GM19372 (cell line): ENCODE measurements around the gene NRG2.
A peak's percentile ranks its signal among the peaks of the same experiment; 100 is the strongest.

ENCODE experiments used
- ATAC-seq: cut with Tn5 transposase; IDR thresholded peaks from one replicate; pipeline ENCODE4 v1.9.1; 2021; ENCODE audit warnings: mild to moderate bottlenecking, low read depth, moderate library complexity; ENCODE audit not compliant: unreplicated experiment

The NRG2 gene

DNA sequence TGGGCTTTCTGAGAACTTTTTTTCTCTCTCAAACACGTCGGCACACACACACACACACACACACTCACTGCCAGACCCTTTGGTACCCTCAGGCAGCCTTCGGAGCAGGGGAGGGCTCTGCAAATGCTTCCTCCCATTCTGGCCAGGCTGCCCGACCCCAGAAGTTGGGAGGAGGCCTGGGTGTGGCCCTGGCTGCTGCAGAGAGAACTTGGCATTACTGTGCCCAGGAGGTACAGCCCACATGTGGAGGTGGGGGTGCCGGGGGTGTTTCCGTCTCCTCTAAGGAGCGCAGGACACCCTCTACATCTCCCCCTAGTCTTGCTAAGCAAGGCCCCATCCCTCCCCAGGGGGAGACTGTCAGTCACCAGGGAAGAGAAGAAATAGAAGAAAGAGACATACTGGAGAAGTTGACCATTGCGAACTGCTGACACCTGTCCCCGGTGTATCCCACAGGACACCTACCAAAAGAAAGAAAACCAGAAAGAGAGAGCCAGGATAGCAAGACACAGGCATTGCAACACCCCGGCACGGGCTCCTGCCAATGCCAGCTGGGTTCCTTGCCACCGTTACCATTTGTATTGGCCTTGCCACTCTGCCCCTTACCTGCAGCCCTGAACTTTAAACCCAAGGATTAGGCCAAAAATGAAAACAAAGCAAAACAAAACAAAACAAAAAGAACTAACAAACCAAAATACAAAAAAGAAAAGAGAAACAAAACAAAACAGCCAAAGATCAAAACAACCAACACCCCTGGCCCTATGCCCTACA lies 178.2 kb downstream of the NRG2 start:
- no peak for ATAC-seq

- ATAC-seq, result no peak
Observed at GRCh38 chr5:139863855-139864558, 179.1 kb downstream of the NRG2 start.

GRCh38 chr5:139863361-139863760 lies 179.7 kb downstream of the NRG2 start:
- ATAC-seq, result no peak

- ATAC-seq, result no peak
Observed at GRCh38 chr5:139862803-139863202, 180.3 kb downstream of the NRG2 start.

DNA sequence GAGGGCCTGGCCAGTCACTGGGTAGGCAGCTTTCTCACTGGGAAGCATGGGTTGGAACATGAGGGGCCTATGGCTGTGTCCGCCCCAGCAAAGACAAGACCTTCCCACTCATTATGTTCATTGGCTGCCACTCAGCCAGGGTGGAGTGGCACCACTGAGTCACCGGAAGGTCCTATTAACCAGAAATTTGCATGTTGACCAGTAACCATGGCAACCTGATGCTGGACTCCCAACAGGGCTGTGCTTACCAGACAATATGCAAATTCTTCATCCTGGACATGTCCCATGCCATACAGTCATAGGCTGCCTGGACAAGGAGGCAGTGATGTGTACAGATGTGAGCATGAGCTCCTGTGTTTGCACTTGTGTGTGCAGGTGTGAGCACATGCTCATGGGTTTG lies 180.8 kb downstream of the NRG2 start:
- no peak for ATAC-seq

DNA sequence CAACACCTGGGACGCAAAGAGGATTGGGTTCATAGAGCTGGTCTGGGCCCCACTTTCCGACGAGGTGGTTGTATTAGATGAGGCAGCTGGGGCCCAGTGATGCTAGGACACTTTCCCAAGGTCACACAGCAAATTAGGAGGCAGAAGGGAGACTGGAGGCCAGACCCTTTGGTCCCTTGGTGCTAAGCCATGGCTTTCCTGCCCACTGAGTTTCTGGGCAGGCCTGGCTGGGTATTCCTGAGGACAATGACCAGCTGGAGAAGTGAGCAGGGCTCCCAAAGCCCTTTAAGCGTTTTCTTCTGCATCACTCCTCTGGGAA lies 181.3 kb downstream of the NRG2 start:
- no peak for ATAC-seq

GRCh38 chr5:139861021-139861888 lies 181.8 kb downstream of the NRG2 start:
- no peak for ATAC-seq

GRCh38 chr5:139859013-139859412 lies 184.1 kb downstream of the NRG2 start:
- ATAC-seq, result no peak

DNA sequence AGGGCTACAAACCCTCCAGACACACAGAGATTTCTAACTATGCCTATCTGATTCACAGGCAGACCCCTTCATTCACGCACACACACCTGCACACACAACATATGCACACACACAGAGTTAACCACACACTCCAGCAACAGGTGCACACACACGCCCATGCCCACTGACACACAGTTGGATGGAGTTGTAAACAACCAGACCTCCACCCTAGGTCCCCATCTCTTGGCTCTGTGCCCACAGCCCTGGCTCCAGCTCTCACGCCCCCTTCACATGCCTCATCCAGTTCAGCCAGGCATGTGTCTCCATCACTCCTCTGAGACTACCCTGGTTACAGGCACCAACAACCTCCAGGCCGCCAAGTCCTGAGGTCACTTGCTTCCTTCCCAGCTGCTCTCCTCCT lies 186.4 kb downstream of the NRG2 start:
- no peak for ATAC-seq

DNA sequence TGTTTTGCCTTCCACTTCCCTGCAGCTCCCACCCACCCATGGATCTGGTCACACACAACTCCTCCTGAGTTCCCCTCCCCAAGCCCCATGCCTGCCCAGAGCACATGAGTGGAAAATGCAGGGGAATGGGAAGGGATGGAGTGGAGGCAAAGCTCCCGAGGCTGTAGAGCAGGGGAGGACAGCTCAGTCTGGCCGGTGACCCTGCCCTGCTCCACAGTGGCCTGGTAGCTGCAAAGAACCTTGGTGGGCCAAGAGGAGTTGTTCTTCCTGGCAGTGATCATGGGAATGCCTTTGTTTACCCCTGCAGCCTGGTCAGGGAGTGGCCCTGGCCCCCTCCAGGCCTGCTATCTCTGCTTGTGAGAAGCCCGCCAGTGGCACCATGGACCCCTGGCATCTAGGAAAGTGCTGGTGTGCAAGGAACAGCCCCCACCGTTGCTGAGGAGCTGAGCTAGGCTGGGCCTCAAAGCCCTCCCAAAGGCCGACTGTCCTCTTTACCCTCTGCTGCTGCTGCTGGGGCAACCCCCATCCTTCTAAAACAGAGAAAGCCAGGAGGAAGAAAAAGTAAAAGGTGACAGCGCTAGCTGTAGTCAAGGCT lies 187.1 kb downstream of the NRG2 start:
- ATAC-seq, result no peak

DNA sequence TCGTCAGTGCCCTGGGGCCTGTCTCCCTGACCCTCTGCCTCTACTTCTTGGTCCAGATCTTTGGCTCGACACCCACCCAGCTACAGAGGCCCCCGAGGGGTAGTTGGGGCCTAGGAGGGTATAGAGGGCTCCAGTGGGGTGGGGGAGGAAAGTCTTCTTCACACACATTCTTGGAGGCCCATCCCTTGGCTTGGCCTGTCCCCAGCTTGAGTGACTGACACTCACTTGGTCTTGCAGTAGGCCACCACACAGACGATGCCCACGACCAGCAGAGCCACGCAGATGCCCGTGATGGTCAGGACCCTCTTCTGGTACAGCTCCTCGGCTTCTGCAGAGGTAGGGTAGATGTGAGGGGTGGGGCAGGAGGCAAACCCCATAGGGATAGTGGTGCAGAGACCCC lies 187.6 kb downstream of the NRG2 start:
- ATAC-seq, result no peak

- no peak for ATAC-seq
Observed at GRCh38 chr5:139854953-139855352, 188.1 kb downstream of the NRG2 start.

DNA sequence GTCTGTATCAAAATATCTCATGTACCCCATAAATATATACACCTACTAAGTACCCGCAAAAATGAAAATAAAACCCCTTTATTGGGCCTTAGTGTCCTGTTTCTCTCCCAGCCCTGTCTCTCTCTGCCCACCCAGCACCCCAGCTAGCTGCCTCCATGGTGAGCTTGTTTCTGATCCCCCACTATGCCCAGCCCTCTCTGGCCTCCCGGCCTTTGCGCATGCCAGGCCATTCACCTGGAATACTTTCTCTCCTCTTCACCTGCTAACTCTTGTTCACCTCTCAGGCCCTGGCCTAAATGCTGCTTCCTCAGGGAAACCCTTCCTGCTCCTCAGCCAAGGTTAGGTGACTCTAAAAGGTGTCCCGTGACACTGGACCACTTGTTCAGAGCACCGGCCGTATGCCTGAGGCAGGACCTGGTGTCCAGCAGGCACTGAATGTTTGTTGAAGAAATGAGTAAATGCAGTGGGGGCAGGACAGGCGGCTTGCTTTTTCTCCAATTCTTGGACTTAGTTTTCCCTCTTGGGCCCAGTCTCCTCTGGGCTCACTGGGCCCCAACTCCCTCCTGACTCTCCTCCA lies 189.0 kb downstream of the NRG2 start:
- no peak for ATAC-seq

- ATAC-seq, result no peak
Observed at GRCh38 chr5:139852696-139853095, 190.4 kb downstream of the NRG2 start.

DNA sequence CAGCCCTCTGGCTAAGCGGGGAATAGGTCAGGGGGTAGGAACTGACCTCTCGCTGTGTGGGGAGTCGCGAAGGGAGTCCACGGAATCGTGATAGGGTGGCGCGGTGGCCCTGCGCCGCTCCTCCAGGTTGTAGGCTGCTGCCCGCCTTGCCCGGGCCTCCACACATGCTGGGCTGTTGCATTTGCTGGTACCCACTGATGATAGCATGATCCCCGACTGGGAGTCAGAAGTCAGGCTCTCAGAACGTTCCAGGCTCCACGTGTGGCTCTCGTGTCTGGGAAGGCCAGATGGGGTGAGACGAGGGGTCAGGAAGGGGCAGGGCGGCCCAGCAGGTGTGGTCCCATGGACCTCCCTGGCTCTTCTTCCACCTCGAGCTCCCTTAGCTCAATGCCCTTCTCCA lies 191.5 kb downstream of the NRG2 start:
- no peak for ATAC-seq

- ATAC-seq, result no peak
Observed at GRCh38 chr5:139850423-139851016, 192.6 kb downstream of the NRG2 start.

- no peak for ATAC-seq
Observed at GRCh38 chr5:139849942-139850341, 193.2 kb downstream of the NRG2 start.

- ATAC-seq, result no peak
Observed at GRCh38 chr5:139849501-139849900, 193.6 kb downstream of the NRG2 start.

GRCh38 chr5:139848508-139849100 lies 194.5 kb downstream of the NRG2 start:
- ATAC-seq, result peak; percentile 25
